HG02884 (cell line): ENCODE data around the gene PARM1.

Experiments used
- ATAC-seq: cut with Tn5 transposase; IDR thresholded peaks from one replicate; pipeline ENCODE4 v1.9.1; 2021; ENCODE audit warnings: mild to moderate bottlenecking, moderate library complexity; ENCODE audit not compliant: unreplicated experiment

Gene PARM1

GRCh38 chr4:75065909-75066308 lies 133.0 kb downstream of the PARM1 start:
- no peak for ATAC-seq

GRCh38 chr4:75069493-75070074 lies 136.7 kb downstream of the PARM1 start:
- ATAC-seq = peak; percentile 69

GRCh38 chr4:75071317-75071716 lies 138.4 kb downstream of the PARM1 start:
- ATAC-seq = no peak

- no peak for ATAC-seq
Observed at GRCh38 chr4:75080888-75081287, 148.0 kb downstream of the PARM1 start.

GRCh38 chr4:75081561-75081960 lies 148.6 kb downstream of the PARM1 start:
- ATAC-seq = no peak

- no peak for ATAC-seq
Observed at GRCh38 chr4:75087416-75087815, 154.5 kb downstream of the PARM1 start.

GRCh38 chr4:75087865-75088264 lies 154.9 kb downstream of the PARM1 start:
- peak; percentile 73 for ATAC-seq

- ATAC-seq = no peak
Observed at GRCh38 chr4:75089206-75089605, 156.3 kb downstream of the PARM1 start.

GRCh38 chr4:75099321-75099720 lies 166.4 kb downstream of the PARM1 start:
- peak; percentile 91 for ATAC-seq
